GM12801 (cell line): Measurements from ENCODE around the gene NPPA.

Experiments
- TF ChIP-seq, protein P1 (sequence below): IDR thresholded peaks from one replicate; pipeline ENCODE4 v1.5.1; 2011; ENCODE audit warnings: control low read depth; ENCODE audit not compliant: insufficient read length; ENCODE audit errors: extremely low read depth

The NPPA gene

DNA sequence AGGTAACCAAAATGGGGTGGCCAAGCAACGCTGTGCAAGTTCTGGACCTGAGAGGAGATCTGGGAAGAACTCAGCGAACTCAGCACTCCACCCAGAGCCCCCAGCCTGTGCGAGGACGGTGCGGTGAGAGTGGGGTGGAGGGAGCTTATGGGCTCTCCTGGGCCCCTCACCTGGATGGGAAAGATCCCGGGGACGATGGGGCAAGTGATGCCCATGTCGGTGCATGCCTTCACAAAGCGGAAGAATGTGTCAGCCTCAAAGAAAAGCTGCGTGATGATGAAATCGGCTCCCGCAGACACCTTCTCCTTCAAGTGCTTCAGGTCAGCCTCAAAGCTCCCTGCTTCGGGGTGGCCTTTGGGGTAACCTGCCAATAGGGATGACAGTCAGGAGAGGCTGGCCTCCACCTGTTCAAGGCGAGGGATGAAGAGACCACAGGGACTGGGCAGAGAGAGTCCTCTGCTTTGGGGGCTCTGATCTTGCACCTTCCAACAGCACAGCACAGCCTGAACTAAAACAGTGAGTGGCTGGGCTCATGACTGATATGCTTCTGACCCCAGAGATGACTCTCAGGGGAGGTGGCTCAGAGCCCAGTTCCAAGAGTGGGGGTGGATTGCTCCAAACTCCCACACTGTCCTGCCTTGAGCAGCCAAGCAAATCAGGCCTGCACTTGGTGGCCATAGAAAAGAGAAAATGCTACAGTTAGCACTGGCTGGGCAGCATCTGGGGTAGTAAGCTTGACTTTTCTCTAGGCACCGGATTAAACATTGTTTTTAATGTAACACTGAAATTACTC is 51.4 kb downstream of the NPPA start:
- TF ChIP-seq, protein P1, sequence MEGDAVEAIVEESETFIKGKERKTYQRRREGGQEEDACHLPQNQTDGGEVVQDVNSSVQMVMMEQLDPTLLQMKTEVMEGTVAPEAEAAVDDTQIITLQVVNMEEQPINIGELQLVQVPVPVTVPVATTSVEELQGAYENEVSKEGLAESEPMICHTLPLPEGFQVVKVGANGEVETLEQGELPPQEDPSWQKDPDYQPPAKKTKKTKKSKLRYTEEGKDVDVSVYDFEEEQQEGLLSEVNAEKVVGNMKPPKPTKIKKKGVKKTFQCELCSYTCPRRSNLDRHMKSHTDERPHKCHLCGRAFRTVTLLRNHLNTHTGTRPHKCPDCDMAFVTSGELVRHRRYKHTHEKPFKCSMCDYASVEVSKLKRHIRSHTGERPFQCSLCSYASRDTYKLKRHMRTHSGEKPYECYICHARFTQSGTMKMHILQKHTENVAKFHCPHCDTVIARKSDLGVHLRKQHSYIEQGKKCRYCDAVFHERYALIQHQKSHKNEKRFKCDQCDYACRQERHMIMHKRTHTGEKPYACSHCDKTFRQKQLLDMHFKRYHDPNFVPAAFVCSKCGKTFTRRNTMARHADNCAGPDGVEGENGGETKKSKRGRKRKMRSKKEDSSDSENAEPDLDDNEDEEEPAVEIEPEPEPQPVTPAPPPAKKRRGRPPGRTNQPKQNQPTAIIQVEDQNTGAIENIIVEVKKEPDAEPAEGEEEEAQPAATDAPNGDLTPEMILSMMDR = no peak
